Measurements from ENCODE around the gene FOXL3.
A peak's percentile ranks its signal among the peaks of the same experiment; 100 is the strongest.
"Not testable (repeated sequence)": the region's sequence is repeated elsewhere in the genome, so short reads cannot be mapped to it uniquely, and the experiment has no call there.

GRCh38 chr7:262631-263311 is 27.2 kb upstream of the FOXL3 start:
- TF ChIP-seq POLR2A (IDR thresholded peaks at IDR 0.05), result not testable (repeated sequence)
- peak in 5 of 12 donors; percentile 9 to 40 (median 19) for TF ChIP-seq CTCF (IDR thresholded peaks at IDR 0.05)
